ENCODE measurements around the gene PRKCB.
"Not testable (repeated sequence)": the region's sequence is repeated elsewhere in the genome, so short reads cannot be mapped to it uniquely, and the experiment has no call there.

Gene PRKCB

DNA sequence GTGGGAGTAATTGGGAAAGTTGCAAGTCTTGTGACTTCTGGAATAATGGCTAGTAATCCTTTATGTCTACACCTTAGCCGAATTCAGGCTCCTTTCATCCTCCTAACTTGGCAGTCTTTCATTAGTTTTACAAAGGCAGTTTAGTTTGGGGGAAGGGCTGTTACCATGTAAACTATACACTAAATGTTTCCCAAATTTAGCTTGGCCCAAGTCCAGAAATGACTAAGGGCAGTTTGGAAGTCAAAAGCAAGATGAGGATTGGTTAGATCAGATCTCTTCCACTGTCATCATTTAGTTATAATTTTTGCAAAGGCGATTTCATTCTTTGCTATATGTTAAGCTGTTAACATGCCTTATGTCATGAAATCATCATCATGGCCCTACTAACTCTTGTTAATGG, 304.9 kb downstream of the PRKCB start:
- DNase-seq = no peak

DNA sequence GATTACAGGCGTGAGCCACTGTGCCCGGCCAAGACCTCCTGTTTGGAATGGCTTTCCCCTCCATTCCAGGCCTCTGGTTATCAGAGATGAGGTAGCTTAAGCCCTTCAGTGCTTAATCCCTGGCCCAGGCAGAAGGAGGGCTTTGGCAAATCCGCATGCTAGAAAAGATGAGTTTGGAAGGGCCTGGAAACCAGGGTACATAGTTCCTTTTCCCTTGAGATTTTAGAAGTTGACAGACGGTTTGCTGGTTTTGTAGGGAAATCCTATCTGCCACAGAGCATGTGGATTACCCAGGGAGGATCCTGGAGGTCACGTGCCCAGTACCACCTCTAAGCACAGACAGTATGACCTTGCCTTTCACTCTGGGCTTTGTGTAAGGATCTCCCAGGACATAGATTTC, 305.7 kb downstream of the PRKCB start:
- no peak for DNase-seq

DNA sequence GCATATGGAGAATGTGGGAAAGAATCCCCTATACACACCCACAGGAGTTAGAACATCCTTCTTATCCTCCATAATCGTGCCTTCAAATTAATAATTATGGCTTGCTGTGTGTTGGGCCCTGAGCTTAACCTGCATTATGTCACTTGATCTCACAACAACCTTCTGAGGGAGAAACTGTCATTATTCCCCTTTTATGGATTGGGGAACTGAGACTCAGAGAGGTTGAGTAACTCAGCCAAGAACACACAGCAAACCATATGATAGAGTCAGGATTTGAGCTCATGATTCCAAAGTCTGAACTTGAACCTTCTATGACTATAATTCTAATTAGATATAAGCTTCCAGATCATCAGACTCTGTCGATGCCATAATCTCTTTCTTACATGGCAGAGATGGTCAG, 306.1 kb downstream of the PRKCB start:
- no peak for DNase-seq

DNA sequence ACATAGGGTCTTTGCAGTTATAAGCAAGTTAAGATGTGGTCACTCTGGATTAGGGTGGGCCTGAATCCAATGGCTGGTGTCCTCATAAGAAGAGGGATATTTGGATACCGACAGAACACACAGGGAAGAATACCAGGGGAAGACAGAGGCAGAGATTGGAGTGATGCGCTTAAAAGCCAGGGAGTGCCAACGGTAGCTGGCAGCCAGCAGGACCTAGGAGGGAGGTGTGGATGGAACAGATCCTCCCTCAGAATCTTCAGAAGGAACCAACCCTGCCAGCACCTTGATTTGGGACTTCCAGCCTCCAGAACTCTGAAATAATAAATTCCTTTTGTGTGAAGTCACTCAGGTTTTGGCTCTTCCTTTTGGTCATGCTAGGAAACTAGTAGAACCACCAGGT, 310.1 kb downstream of the PRKCB start:
- no peak for DNase-seq

DNA sequence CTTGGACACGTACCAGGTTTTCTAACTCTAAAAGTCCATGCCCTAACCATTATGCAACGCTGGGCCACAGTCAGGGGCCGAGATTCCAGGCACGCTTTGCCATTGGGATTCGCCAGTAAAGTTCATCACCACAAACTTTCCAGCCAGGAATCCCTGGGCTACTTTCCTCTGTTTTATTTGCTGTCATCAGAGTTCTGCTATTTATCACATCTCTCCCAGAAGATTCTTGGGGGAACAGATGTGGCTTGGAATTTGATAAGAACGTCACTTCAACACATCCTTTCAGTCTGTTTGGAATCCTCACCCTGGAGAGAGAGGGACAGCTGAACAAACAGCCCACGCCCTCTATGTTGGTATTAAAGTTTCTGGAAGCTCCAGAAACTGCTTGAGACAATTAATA, 310.7 kb downstream of the PRKCB start:
- DNase-seq = no peak

DNA sequence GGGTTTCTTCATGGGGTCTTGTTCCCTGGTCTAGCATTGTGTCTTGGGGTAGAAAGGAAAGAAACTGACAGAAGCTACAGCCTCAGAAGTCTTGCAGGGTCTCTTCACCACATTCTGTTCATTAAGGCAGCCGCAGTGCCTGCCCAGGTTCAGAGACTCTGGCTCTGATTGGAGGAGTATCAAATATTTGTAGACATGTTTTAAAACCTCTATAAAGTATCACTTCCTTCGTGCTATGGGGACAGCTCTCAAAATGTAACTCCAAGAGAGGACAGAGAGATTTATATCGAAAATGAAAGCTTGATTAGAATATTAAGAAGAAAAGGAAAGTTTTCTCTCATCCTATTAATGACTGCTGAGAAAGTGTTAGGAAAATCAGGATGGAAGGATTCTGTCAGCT, 313.3 kb downstream of the PRKCB start:
- no peak for DNase-seq

DNA sequence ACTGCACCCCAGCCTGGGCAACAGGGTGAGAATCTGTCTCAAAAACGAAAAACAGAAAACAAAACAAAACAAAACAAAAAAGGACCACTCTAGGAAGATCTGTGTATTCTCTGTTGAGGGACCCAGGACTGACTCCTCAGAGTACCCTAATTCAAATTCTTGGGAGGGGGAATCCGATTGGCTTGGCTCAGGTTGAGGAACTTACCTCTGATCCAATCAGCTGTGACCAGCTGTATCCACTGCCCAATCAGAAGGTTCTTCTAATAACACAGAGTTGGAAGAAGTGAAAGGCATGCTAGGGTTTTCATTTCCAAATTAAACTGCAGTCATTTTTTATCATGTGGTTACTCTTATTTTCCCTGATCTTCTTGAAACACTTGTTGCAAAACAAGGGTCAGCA, 314.5 kb downstream of the PRKCB start:
- no peak for DNase-seq

DNA sequence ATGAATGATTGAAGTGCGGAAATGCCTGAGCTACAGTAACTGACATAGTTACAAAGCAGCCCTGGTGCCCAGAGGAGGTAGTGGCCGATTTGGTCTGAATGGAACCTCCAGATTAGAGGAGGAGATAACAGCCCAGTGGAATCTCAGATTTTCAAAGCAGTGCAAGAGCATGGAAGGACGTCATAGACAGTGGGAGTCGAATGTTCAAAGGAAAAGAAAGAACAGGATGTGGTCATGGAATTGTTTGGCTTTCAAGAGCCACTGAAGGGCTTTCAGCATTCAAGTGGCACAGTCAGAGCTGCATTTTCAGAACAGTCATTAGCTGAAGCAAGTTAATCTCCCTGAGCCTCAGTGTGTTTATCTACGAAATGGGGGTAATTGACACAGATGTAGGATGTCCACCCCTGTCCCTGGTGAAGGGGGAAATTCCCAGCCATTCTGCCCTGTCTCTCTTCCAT, 315.7 kb downstream of the PRKCB start:
- DNase-seq = no peak

DNA sequence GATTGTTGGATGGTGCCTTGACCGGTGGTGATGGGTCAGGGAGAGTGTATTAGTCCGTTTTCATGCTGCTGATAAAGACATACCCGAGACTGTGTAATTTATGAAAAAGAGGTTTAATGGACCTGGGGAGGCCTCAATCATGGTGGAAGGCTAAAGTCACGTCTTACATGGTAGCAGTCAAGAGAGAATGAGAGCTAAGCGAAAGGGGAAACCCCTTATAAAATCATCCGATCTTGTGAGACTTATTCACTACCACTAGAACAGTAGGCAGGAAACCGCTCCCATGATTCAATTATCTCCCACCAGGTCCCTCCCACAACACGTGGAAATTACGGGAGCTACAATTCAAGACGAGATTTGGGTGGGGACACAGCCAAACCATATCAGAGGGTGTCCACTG, 316.3 kb downstream of the PRKCB start:
- not testable (repeated sequence) for DNase-seq

DNA sequence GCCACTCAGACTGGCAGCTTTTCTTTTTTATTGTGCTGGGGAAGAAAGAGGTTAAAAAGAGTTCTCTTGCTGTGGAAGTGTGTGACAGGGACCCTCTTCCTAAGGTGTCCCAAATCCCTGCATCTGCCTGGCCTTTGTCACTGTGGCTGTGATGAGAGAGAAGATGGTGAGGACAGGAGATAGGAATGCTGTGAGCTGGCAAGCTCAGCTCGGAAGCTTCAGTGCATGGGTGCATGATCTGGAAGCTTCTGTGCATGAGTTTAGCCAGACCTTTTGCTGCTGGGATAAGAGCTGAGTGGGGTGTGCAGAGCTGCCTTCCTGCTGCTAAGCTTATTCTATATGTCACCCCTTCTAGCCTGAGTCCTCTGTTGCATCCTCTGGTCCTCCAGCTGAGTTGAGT, 317.0 kb downstream of the PRKCB start:
- DNase-seq = no peak

DNA sequence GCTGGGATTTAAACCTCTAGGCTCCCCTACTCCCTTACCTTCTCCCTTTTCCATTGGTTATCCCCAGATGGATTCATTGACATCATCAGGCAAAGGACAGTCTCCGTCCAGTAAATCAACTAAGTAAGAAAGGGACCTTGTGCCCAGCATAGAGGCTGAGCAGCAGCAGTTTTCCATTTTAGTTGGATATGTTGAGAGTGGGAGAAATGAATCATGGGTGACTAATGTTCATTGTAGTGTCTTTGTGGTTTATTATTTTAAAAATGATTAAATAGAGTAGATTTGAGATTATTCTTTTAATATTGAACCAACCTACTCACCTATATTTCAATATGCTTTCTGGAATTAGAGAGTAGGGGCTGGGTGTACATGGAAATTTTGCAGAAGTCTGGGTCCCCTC, 321.0 kb downstream of the PRKCB start:
- DNase-seq = no peak

DNA sequence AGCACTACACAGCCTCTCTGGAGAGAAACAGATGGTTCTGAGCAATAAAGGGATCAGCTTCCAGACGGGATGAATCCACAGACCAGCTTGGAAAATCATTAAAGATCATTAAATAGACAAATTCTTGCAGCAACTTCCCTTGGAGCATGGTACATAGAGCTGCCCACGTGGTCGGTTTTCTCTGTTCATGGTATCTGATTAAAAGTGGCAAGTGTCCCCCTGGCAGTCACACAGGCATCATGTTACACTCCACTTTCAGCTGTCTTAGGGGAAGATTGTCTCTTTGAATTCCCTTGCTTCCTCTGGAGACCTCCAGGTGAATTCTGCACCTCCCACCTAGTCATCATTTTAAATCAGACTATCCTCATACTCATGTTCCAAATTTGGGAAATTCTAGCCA, 328.2 kb downstream of the PRKCB start:
- no peak for DNase-seq

DNA sequence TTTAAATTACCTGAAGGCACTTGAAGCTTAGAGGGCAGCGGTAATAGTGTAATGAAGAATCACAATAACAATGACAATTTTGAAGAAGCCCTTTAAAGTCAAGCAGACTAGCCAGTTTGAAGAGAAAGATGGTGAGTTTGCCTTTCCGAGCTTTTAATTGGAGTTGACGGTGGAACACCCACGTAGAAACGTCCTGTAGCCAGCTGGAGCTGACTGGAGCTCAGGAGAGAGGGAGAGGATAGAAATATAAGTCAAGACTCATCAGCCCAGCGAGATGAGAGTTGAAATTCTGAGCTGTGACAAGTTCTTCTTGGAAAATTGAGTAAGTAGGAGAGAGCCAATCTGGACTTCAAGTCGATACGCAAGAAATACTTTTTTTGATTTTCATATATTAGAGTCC, 328.6 kb downstream of the PRKCB start:
- DNase-seq = no peak

DNA sequence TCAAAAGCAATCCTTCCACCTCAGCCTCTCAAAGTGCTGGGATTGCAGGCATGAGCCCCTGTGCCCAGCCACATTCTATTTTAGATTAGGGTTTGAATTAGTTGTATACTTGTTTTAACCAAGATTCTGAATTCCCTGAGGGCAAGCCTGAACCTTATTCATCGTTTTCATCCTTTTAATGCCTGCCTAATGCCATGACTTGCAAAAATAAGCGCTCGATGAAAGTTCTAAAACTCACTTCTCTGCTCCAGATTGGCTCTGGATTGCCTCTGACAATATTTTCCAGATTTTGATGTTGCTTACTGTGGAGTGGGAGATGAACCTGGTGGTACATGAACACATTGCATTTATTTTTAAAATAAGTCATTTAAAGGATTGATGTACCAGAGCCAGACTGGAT, 329.5 kb downstream of the PRKCB start:
- no peak for DNase-seq

DNA sequence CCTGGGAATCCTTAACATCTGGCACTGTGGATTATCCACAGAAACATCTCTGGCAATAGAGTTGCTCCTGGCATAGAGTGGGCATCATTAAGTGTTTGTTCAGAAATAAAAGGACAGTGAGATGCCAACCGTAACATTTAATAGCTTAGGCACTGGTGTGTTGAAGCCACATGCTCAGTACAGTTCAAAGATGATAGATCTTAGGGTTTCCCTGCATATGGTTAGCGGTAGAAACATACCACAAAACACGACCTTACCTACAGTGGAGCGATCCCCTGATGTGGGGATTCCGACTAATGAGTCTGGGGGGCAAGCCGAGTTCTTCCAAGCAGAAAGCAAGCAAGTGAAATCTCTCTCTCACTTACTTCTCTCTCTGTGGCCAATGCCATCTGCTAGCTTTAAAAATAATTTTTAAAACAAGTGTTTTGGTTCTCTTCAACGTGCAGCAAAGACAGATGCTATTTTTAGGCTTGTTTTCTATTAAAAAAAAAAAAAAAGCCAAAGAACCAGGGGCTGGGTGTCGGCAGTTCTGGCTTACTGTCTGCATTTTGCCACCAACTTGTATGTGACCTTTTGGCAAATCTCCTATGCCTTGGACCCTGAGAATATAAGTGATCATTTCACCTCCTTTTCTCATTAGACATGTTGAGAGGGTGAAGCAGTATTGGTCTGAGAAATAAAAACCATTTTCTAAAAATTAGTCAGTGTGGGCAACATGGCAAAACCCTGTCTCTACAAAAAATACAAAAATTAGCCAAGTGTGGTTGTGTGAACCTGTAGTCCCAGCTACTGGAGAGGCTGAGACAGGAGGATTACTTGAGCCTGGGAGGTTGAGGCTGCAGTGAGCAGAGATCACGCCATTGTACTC, 331.1 kb downstream of the PRKCB start:
- DNase-seq = no peak

DNA sequence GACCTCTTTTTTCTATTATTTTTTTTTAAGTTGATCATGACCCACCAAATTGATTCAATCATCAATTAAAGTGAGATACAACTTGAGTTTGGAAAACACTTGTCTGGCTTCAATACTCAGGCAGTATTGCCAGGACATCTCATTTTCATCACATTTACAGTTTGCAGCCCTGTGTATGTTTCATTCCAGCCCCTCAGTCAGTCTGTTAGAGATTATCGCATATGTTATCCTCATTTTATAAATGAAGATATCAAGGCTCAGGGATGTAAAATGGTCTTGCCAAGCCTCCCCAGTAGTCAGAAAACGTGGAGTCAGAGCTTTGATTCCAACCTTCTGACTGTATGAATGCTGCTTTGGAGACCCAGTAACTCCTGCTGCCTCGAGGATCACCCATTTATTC, 333.1 kb downstream of the PRKCB start:
- no peak for DNase-seq

DNA sequence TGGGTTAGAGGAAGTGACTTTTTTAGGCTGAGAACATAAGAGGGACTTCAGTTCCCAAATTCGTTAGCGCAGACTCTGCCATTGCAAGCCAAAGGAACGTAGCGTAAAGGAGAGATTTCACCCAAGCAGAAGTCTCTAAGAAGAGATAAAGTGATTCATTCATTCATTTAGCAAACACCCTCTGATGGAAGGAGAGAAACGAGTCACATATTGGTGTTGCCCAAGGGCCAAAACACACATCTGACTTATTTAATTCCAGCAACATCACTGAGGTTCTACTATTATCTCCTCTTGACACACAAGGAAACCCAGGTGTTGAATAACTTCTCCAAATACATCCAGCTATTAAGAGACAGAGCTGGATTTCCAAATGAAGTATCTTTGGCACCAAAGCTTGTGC, 334.6 kb downstream of the PRKCB start:
- no peak for DNase-seq

DNA sequence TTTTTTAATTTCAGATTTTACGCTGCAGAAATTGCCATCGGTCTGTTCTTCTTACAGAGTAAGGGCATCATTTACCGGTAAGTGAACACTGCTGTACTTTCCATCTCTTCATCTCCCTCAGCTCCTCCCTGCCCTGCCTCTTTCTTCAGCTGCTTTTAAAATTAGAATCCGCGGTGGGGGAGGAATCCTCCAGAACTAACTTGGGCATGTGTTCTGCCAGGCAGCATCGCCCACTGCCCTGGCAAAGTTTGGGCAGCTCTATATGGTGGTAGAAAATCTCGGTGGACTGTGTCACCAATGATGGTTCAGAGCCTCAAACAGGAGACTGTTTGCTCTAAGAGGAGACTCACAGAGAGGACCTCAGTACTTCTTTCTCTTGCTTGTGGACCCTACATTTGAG, 338.7 kb downstream of the PRKCB start:
- DNase-seq = no peak

DNA sequence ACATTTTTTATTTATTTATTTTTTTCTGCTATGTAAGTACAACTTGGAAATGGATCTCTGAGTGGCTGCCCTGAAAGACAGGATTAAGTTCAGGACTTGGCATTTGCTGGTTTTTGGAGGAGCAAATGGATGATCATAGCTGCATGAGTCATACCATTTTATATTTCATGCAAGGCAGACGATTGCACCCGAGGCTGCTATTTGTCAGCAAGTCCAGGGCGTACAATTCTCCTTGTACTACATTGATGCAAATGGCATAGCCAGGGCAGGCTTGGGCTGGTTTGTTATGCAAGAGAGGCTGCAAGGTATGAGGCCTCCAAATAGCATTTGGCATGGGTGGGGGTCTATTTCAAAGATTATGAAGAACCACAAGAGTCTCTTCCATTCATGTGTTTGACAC, 339.2 kb downstream of the PRKCB start:
- DNase-seq = no peak

DNA sequence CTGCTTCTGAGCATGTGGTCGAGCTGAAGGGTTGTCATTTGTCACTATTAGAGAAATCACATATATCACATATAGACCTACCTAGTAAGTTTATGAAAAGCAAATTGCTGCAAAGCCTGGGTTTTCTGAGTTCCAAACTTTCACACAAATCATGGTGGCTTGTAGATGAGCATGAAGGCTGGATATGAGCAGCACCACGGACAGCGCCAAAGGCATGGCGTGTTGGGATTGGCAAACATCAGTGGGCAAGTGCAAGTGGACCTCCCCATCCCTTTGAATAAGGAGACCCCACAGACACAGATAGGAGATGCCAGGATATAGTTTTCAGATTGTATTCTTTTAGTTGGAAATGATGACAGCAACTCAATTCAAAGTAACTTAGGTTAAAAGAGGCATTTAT, 342.7 kb downstream of the PRKCB start:
- DNase-seq = no peak

DNA sequence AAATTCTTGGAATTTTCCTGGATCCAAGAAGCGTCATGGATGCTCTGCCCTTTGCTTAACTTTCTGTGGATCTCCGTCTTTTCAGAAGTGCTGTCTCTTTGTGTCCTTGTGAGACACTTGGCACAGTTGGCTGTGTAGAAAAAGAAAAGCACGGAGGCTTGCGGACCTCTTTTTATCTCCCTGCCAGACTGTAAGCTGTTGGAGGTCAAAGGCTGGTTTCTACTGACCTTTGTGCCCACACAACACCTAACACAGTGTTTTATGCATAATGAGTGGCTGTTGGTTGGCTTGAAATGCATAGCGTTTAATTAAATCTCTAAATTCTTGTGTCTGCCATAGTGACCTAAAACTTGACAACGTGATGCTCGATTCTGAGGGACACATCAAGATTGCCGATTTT, 344.7 kb downstream of the PRKCB start:
- DNase-seq = no peak

DNA sequence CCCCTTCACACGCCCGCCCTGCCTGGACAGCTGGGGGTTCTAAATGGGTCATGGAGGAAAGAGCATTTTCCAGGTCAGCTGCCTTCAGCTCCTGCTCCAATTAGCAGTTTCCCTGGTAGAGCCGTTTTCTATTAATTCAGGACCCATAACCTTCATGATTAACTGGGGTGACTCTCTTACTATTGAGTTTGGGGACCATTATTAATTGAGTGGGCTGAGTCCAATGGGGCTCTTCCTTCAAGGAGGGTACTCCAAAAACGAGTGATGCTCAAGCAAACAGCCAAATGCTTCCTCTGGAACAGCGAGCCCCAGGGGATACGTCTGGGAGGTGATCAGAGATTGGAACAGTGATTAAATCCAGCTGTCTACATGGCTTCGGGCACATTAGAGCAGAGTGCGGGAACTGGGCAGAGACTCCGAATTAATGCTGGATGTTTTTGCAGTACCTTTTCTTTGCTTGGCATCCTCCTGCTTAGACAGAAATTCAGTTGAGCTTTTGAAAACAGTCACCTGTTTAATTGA, 352.3 kb downstream of the PRKCB start:
- no peak for DNase-seq

DNA sequence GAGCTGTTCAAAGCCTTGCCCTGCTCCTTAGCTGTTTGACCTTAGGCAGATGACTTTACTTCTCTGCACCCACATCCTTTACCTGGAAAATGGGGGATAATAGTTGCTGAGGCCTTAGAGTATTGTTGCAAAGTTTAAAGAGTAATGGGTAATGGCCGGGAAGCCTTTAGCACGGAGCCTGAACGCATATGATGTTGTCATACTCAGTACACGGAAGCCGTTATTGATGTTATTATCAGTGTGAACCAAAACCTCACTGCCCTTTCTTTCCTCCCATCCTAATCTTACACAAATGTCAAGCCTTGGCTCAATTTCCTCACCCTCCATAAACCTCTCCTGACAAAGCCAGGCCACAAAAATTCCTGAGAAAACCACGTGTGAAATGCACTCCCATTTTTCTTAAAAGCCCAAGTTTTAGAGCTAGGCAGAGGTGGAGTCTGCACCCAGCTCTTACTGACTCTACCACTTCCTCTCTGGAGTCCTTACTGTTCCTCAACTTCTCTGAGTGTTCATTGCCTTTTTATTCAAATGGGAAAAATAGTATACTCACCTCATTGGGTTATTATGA, 353.1 kb downstream of the PRKCB start:
- no peak for DNase-seq

DNA sequence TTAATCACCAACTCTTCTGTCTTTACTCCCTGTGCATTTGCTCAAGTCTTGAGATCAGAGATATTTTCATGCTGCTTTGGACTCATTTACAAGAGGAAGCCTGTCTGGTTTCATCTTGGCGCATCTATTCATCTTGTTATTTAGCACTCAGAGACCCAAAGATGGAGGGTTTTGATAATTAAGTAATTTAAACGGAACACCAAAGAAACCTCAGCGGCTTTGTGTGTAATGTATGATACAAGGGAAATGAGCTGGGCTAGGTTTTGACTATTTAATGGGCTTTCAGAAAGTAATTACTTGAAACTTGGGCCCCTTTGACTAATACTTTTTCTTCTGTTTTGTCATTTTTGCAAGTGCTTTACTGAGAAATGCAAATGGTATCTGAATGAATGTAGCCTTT, 354.2 kb downstream of the PRKCB start:
- no peak for DNase-seq

All from NCI-H2081 treated with DMSO at 0.1 percent for 48 hours (cell line).